Mesendoderm (in vitro differentiated cells): ENCODE data around the gene FOXJ1.

Source experiments
- DNase-seq: peaks from one replicate; pipeline ENCODE4 v3.0.0; 2013
- H2AK5ac ChIP-seq: 2 replicates; pipeline ENCODE4 v1.6.1; 2013; ENCODE audit warnings: low read length, inconsistent platforms
- H2BK120ac ChIP-seq: 2 replicates; pipeline ENCODE4 v1.6.1; 2013; ENCODE audit warnings: low read depth, mild to moderate bottlenecking, low read length, moderate library complexity, mixed read lengths
- H2BK15ac ChIP-seq: replicated peaks from 2 replicates; pipeline ENCODE4 v1.6.1; 2013; ENCODE audit warnings: low read depth, mild to moderate bottlenecking, moderate library complexity
- H2BK5ac ChIP-seq: 2 replicates; pipeline ENCODE4 v1.6.1; 2013; ENCODE audit warnings: low read length, inconsistent platforms
- H3K18ac ChIP-seq: 2 replicates; pipeline ENCODE4 v1.6.1; 2013; ENCODE audit warnings: mild to moderate bottlenecking, low read length, mixed read lengths
- H3K23ac ChIP-seq: one replicate; pipeline ENCODE4 v1.6.1; 2013; ENCODE audit warnings: low read length
- H3K27ac ChIP-seq: 2 replicates; pipeline ENCODE4 v1.5.1; 2013; ENCODE audit warnings: low read depth, mild to moderate bottlenecking, inconsistent platforms, low read length, moderate library complexity
- H3K27me3 ChIP-seq: 2 replicates; pipeline ENCODE4 v1.6.1; 2013; ENCODE audit warnings: low read length, control low read depth, mild to moderate bottlenecking, inconsistent platforms; ENCODE audit not compliant: insufficient read depth, poor library complexity
- H3K36me3 ChIP-seq: 2 replicates; pipeline ENCODE4 v1.6.1; 2013; ENCODE audit warnings: low read length, inconsistent platforms; ENCODE audit not compliant: control insufficient read depth, insufficient read depth
- H3K4ac ChIP-seq: one replicate; pipeline ENCODE4 v1.6.1; 2013; ENCODE audit warnings: low read depth, mild to moderate bottlenecking, low read length, moderate library complexity
- H3K4me1 ChIP-seq: 2 replicates; pipeline ENCODE4 v1.6.1; 2013; ENCODE audit warnings: low read depth, low read length, inconsistent platforms; ENCODE audit not compliant: control insufficient read depth
- H3K4me2 ChIP-seq: 2 replicates; pipeline ENCODE4 v1.6.1; 2013; ENCODE audit warnings: low read length
- H3K4me3 ChIP-seq: 2 replicates; pipeline ENCODE4 v1.5.1; 2013; ENCODE audit warnings: mild to moderate bottlenecking, low read length
- H3K56ac ChIP-seq: one replicate; pipeline ENCODE4 v1.6.1; 2013; ENCODE audit warnings: low read length
- H3K79me1 ChIP-seq: 2 replicates; pipeline ENCODE4 v1.6.1; 2013; ENCODE audit warnings: low read length, inconsistent platforms
- H3K79me2 ChIP-seq: 2 replicates; pipeline ENCODE4 v1.6.1; 2013; ENCODE audit warnings: mild to moderate bottlenecking, low read length; ENCODE audit not compliant: control insufficient read depth, insufficient read depth
- H3K9ac ChIP-seq: 2 replicates; pipeline ENCODE4 v1.6.1; 2013; ENCODE audit warnings: low read length, inconsistent platforms
- H4K5ac ChIP-seq: one replicate; pipeline ENCODE4 v1.6.1; 2013; ENCODE audit warnings: low read length
- H4K8ac ChIP-seq: one replicate; pipeline ENCODE4 v1.6.1; 2013; ENCODE audit warnings: low read depth, mild to moderate bottlenecking, control low read depth, low read length, moderate library complexity
- WGBS: extraction: QIAGEN DNeasy Blood & Tissue Kit; methylation state at CpG from one replicate; pipeline ENCODE4 v1.1.7; 2013; ENCODE audit warnings: low lambda C conversion rate, missing lambda C conversion rate; ENCODE audit not compliant: insufficient coverage; ENCODE audit errors: extremely low coverage; 5-methylcytosine and 5-hydroxymethylcytosine counted together

Gene FOXJ1

GRCh38 chr17:76090517-76091129 is 50.4 kb downstream of the FOXJ1 start:
- H3K27me3 ChIP-seq: no peaks in the 10 kb centered on the region
- no peak overlapping the region for H3K23ac ChIP-seq
- no peak overlapping the region for H2AK5ac ChIP-seq
- no peak overlapping the region for H3K18ac ChIP-seq
- H3K4me2 ChIP-seq: no peak overlapping the region
- no peak overlapping the region for H3K4ac ChIP-seq
- H3K4me3 ChIP-seq: no peak overlapping the region
- no peak overlapping the region for H3K56ac ChIP-seq
- no peak overlapping the region for H4K8ac ChIP-seq
- no peak overlapping the region for H3K9ac ChIP-seq
- peaks cover 2% of the 10 kb centered on the region for H3K79me1 ChIP-seq
- no peak overlapping the region for H4K5ac ChIP-seq
- no peak overlapping the region for H2BK120ac ChIP-seq
- H2BK5ac ChIP-seq: no peak overlapping the region
- no peaks in the 10 kb centered on the region for H3K4me1 ChIP-seq
- no CpG with 5 or more reads among the region's 17 CpGs for WGBS
- no peak for DNase-seq
- no peak overlapping the region for H3K27ac ChIP-seq
- no peaks in the 10 kb centered on the region for H3K79me2 ChIP-seq
- H2BK15ac ChIP-seq: no peak overlapping the region
- H3K36me3 ChIP-seq: peaks cover 22% of the 10 kb centered on the region

DNA sequence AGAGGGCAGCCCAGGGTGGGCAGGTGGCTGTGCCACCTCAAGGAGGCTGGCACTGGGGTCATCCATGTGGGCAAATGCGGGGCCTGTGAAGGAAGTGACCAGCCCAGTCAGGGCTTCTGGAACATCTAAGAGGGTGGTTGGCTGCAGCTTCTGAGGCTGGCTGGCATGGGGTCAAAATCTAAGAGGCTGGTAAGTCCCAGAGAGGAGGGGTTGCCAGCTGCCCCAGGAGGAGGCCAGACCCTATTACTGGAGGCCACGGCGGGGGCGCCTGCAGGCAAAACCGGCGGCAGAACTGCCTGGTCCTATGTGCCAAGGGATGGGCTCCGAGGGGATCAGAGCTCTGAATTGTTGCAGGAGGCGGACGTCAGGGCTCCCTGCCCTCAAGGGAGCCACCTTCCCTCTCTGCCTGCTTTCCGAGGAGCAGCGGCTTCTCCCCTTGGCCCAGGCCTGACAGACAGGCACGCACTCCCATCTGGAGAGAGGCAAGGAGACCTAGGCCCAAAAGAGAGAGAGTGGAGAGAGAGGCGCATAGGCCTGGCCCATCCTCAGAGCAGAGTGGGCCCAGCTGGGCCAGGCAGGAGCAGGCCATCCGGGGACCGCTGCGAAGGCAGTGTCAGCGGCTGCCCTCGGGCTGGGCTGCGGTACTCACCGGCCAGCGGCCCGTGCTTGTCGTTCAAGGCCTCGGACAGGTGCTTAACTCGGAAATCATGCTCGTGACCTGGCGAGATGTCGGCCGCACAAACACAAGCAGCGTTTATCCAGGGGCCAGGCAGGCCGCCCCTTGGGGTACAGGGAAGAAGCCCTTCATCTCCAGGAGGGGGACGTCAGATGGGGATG is 51.1 kb downstream of the FOXJ1 start:
- no CpG with 5 or more reads among the region's 32 CpGs for WGBS
- no peak overlapping the region for H3K4ac ChIP-seq
- no peak overlapping the region for H3K18ac ChIP-seq
- no peak overlapping the region for H3K4me3 ChIP-seq
- no peak overlapping the region for H3K27ac ChIP-seq
- no peaks in the 10 kb centered on the region for H3K4me1 ChIP-seq
- peaks cover 2% of the 10 kb centered on the region for H3K79me1 ChIP-seq
- no peak overlapping the region for H3K23ac ChIP-seq
- H3K4me2 ChIP-seq: no peak overlapping the region
- no peak overlapping the region for H4K5ac ChIP-seq
- H3K36me3 ChIP-seq: peaks cover 26% of the 10 kb centered on the region
- no peak overlapping the region for H4K8ac ChIP-seq
- no peak overlapping the region for H2BK5ac ChIP-seq
- no peak overlapping the region for H2BK15ac ChIP-seq
- no peak overlapping the region for H3K9ac ChIP-seq
- no peak overlapping the region for H2BK120ac ChIP-seq
- no peak overlapping the region for H3K56ac ChIP-seq
- no peak for DNase-seq
- no peaks in the 10 kb centered on the region for H3K27me3 ChIP-seq
- no peaks in the 10 kb centered on the region for H3K79me2 ChIP-seq
- no peak overlapping the region for H2AK5ac ChIP-seq

DNA sequence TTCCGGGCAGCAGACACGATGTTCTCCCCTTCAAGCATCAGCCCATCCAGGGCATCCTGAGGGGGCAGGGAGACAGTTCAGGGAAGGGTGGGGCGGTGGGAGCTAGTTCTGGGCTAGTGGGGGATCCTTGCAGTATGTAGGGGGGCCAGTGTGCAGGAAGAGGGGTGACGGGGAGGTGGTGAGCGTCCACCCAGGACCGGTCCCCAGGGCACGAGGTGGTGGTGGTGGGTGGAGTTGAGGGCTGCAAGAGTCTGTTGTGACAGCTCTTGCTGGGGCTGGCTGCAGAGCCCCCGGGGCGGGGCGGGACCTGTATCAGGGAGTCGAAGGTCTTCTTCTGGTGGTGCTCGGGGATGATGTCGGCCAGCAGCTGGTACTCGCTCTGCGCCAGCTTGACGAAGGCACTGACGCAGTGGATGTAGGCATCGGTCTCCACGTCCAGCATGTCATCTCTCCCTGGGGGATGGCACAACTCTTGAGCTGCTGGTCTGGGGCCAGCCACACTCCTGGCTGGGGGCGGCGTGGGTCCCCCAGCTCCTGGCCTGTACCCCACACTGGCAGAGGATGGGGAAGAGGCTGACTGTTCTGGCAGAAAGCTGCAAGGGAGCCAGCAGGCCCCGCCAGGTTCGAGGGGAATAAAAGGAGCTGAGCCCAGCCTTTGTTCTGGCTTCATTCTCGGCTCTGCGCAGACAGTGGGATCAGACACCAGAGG is 52.0 kb downstream of the FOXJ1 start:
- Histone ChIP-seq H3K4ac (no peak overlapping the region), H2BK5ac (no peak overlapping the region), H2BK120ac (no peak overlapping the region), H3K36me3 (peaks cover 21% of the 10 kb centered on the region), H4K8ac (no peak overlapping the region), H3K79me2 (no peaks in the 10 kb centered on the region), H2BK15ac (no peak overlapping the region), H3K4me1 (no peaks in the 10 kb centered on the region), H3K23ac (no peak overlapping the region), H4K5ac (no peak overlapping the region), H3K79me1 (peaks cover 2% of the 10 kb centered on the region), H3K9ac (no peak overlapping the region), H2AK5ac (no peak overlapping the region), H3K27me3 (no peaks in the 10 kb centered on the region), H3K4me3 (no peak overlapping the region), H3K56ac (no peak overlapping the region), H3K27ac (no peak overlapping the region), H3K4me2 (no peak overlapping the region), H3K18ac (no peak overlapping the region)
- WGBS: no CpG with 5 or more reads among the region's 25 CpGs
- DNase-seq: no peak

- H3K36me3 ChIP-seq: peaks cover 19% of the 10 kb centered on the region
- WGBS: no CpG with 5 or more reads among the region's 25 CpGs
Measured at GRCh38 chr17:76088041-76088867, 52.8 kb downstream of the FOXJ1 start.

GRCh38 chr17:76087531-76087930 is 53.5 kb downstream of the FOXJ1 start:
- Histone ChIP-seq H3K27ac (no peak overlapping the region), H3K23ac (no peak overlapping the region), H3K36me3 (peaks cover 17% of the 10 kb centered on the region), H3K9ac (no peak overlapping the region), H3K79me1 (peaks cover 2% of the 10 kb centered on the region), H2BK15ac (no peak overlapping the region), H2BK120ac (no peak overlapping the region), H4K8ac (no peak overlapping the region), H3K4me2 (no peak overlapping the region), H3K4ac (no peak overlapping the region), H4K5ac (no peak overlapping the region), H2BK5ac (no peak overlapping the region), H3K79me2 (no peaks in the 10 kb centered on the region), H2AK5ac (no peak overlapping the region), H3K56ac (no peak overlapping the region), H3K4me3 (no peak overlapping the region), H3K4me1 (no peaks in the 10 kb centered on the region), H3K18ac (no peak overlapping the region), H3K27me3 (no peaks in the 10 kb centered on the region)
- no peak for DNase-seq
- no CpG with 5 or more reads among the region's 11 CpGs for WGBS

More at GRCh38 chr17:76088041-76088867, 52.8 kb downstream of the FOXJ1 start:
- H3K79me2 ChIP-seq: no peaks in the 10 kb centered on the region
- H3K4me1 ChIP-seq: no peaks in the 10 kb centered on the region
- no peak overlapping the region for H3K4me2 ChIP-seq
- peaks cover 2% of the 10 kb centered on the region for H3K79me1 ChIP-seq
- no peak for DNase-seq
- no peak overlapping the region for H3K18ac ChIP-seq
- H3K27me3 ChIP-seq: no peaks in the 10 kb centered on the region
- no peak overlapping the region for H2BK120ac ChIP-seq
- H4K8ac ChIP-seq: no peak overlapping the region
- H2AK5ac ChIP-seq: no peak overlapping the region
- no peak overlapping the region for H3K4ac ChIP-seq
- no peak overlapping the region for H4K5ac ChIP-seq
- H3K23ac ChIP-seq: no peak overlapping the region
- H3K27ac ChIP-seq: no peak overlapping the region
- no peak overlapping the region for H2BK5ac ChIP-seq
- no peak overlapping the region for H3K4me3 ChIP-seq
- H3K56ac ChIP-seq: no peak overlapping the region
- H2BK15ac ChIP-seq: no peak overlapping the region
- H3K9ac ChIP-seq: no peak overlapping the region
